ENCODE measurements around the gene MAPK7.

MAPK7 gene

GRCh38 chr17:19424934-19425868, 46.9 kb downstream of the MAPK7 start:
- DNase-seq = no peak

- DNase-seq = no peak
Measured at GRCh38 chr17:19426631-19427030, 48.3 kb downstream of the MAPK7 start.

- DNase-seq = no peak
Measured at GRCh38 chr17:19431691-19432090, 53.4 kb downstream of the MAPK7 start.

Measured in NCI-H1417 (cell line).